Left ventricle myocardium inferior (tissue), 1 donor: ENCODE results near the gene ARIH2. TPM values are rescaled to one million over a fixed set of nuclear protein-coding genes. Genes with fewer than 3 reads are reported as not detected.

Experiments
- DNase-seq: peaks from one replicate; pipeline ENCODE4 v3.0.0-alpha.2; 2020
- H3K27ac ChIP-seq: fragments of 200-600 bp; replicated peaks from 2 replicates; pipeline ENCODE4 v1.8.0; 2021
- H3K27me3 ChIP-seq: fragments of 200-600 bp; 2 replicates; pipeline ENCODE4 v1.8.0; 2021; ENCODE audit warnings: low read depth
- H3K36me3 ChIP-seq: fragments of 200-600 bp; 2 replicates; pipeline ENCODE4 v1.8.0; 2021
- H3K4me1 ChIP-seq: fragments of 200-600 bp; 2 replicates; pipeline ENCODE4 v1.8.0; 2021
- H3K4me3 ChIP-seq: fragments of 200-600 bp; 2 replicates; pipeline ENCODE4 v1.8.0; 2021; ENCODE audit warnings: mild to moderate bottlenecking, moderate library complexity
- H3K9me3 ChIP-seq: fragments of 200-600 bp; replicated peaks from 2 replicates; pipeline ENCODE4 v1.8.0; 2021
- CTCF ChIP-seq: fragments of 200-600 bp; IDR thresholded peaks from 2 replicates; pipeline ENCODE4 v1.8.0; 2021; ENCODE audit warnings: antibody characterized with exemption, mild to moderate bottlenecking, borderline replicate concordance
- intact Hi-C: fragments of 100-400 bp; cut with micrococcal nuclease; formaldehyde crosslinking; loops from one replicate; pipeline ENCODE4 v1.11.0; 2022
- microRNA-seq: library from miRNA; unstranded; fragments of <30 nt; microRNA quantifications from one replicate; pipeline ENCODE4 v1.2.0, GENCODE V29; 2020
- total RNA-seq: library from RNA; stranded (reverse); fragmentation: NEBNext Ultra II Directional; extraction: Animal tissue kit (Norgen Biotek cat#: 25700); gene quantifications from one replicate; pipeline ENCODE4 v1.2.1, GENCODE V29; 2021
- donor health status: DM: no; HTN: yes; CAD: no; lungs with severe emphysema.

The ARIH2 gene
- total RNA-seq, 1 donor from 2014 or later = 180 TPM

DNA sequence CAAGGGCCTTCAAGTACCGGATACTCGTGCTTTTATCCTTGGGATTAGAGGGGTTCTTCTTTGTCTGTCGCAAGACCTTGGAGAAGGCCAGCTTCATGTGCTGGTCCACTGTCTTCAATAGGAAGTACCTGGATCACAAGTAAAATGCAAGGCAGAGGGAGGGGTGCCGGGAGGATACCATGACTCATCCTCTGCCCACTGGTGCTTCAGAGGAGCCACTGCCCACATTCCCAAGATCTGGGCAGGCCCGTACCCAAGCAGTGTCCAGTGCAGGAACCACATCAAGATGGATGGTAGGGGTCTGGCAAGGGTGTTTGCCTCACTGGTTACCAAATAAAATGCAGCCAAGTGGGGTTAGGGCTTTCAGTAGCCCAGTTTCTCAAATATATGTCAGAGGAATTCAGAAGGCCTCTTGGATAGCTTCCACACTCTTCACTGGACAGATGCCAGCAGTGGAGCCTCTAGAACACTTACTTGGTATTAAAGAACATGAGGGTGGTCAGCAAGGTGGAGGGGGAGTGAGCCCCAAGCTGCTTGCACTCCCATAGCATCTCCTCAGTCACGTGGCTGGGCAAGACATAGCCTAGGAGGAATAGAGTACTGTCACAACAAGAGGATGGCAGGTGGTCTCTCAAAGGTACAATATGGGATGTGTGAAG is 114.1 kb downstream of the ARIH2 start:
- Histone ChIP-seq H3K4me1 (peaks cover 34% of the 10 kb centered on the region), H3K9me3 (no peaks in the 10 kb centered on the region), H3K27ac (no peak overlapping the region), H3K27me3 (no peaks in the 10 kb centered on the region), H3K4me3 (no peak overlapping the region), H3K36me3 (peaks cover 73% of the 10 kb centered on the region)
- no peak for TF ChIP-seq CTCF
- no peak for DNase-seq
- intact Hi-C loops = no loop called here

GRCh38 chr3:49034650-49035049 is 116.0 kb downstream of the ARIH2 start:
- H3K27me3 ChIP-seq = no peaks in the 10 kb centered on the region
- H3K9me3 ChIP-seq = no peaks in the 10 kb centered on the region
- H3K4me3 ChIP-seq = no peak overlapping the region
- DNase-seq = no peak
- intact Hi-C loops = no loop called here
- peaks cover 92% of the 10 kb centered on the region for H3K36me3 ChIP-seq
- no peak overlapping the region for H3K27ac ChIP-seq
- peaks cover 18% of the 10 kb centered on the region for H3K4me1 ChIP-seq
- no peak for TF ChIP-seq CTCF

- intact Hi-C loops = no loop called here
- DNase-seq = no peak
- no peak overlapping the region for H3K27ac ChIP-seq
- no peak for TF ChIP-seq CTCF
- no peaks in the 10 kb centered on the region for H3K9me3 ChIP-seq
- peaks cover 14% of the 10 kb centered on the region for H3K4me1 ChIP-seq
- peaks cover 94% of the 10 kb centered on the region for H3K36me3 ChIP-seq
- H3K4me3 ChIP-seq = no peak overlapping the region
- H3K27me3 ChIP-seq = no peaks in the 10 kb centered on the region
These were observed 116.6 kb downstream of the ARIH2 start for GRCh38 chr3:49035281-49035680.

Small RNA genes within 50 kb of the gene (microRNA-seq; reads per million reads assigned to microRNA genes)
- gene MIR191 (6,142 reads per million, percentile 93 among the genes with 10 or more reads in this experiment), gene MIR425 (1,338 reads per million, percentile 87 among the genes with 10 or more reads in this experiment)

Other genes with a start within 250 kb of the ARIH2 start
- 17.0 TPM for gene NCKIPSD, start 232.9 kb upstream of the ARIH2 start, total RNA-seq
- gene IP6K2, start 201.6 kb upstream of the ARIH2 start, total RNA-seq = 23.5 TPM
- 52.2 TPM for gene PRKAR2A, start 71.0 kb upstream of the ARIH2 start, total RNA-seq
- gene SLC25A20, start 20.0 kb upstream of the ARIH2 start, total RNA-seq = 94.1 TPM
- 28.9 TPM for gene P4HTM, start 71.4 kb downstream of the ARIH2 start, total RNA-seq
- gene WDR6, start 88.5 kb downstream of the ARIH2 start, total RNA-seq = 79.0 TPM
- 11.8 TPM for gene DALRD3, start 99.7 kb downstream of the ARIH2 start, total RNA-seq
- 159 TPM for gene NDUFAF3, start 103.3 kb downstream of the ARIH2 start, total RNA-seq
- 46.9 TPM for gene IMPDH2, start 110.6 kb downstream of the ARIH2 start, total RNA-seq
- 58.8 TPM for gene QRICH1, start 175.2 kb downstream of the ARIH2 start, total RNA-seq
- gene QARS1, start 185.9 kb downstream of the ARIH2 start, total RNA-seq = 203 TPM
- 62.5 TPM for gene USP19, start 202.0 kb downstream of the ARIH2 start, total RNA-seq
- 772 TPM for gene LAMB2, start 214.2 kb downstream of the ARIH2 start, total RNA-seq
- gene CCDC71, start 247.5 kb downstream of the ARIH2 start, total RNA-seq = 11.9 TPM